B cell (primary cell): ENCODE data around the gene NUBP1. TPM values are rescaled to one million over a fixed set of nuclear protein-coding genes. Genes with fewer than 3 reads are reported as not detected.

ENCODE experiments used
- ATAC-seq: fragments of 200-7000 bp; cut with Tn5 transposase; one replicate; pipeline ENCODE4 v1.10.0; 2021; ENCODE audit warnings: low read depth, mild to moderate bottlenecking, moderate number of reproducible peaks, moderate library complexity
- CTCF ChIA-PET: fragments of 350-600 bp; sonication (Branson Sonifier 250); formaldehyde crosslinking; loops from one replicate; lab custom pipeline; 2021; ENCODE audit warnings: antibody characterized with exemption, inconsistent platforms; lab: Charles Lee
- POLR2A ChIA-PET: fragments of 350-600 bp; sonication (Branson Sonifier 250); formaldehyde crosslinking; loops from one replicate; lab custom pipeline; 2021; ENCODE audit warnings: antibody characterized with exemption; lab: Charles Lee
- DNase-seq: peaks from one replicate; pipeline ENCODE4 v3.0.0; 2013
- H2AFZ ChIP-seq: 2 replicates; pipeline ENCODE4 v1.6.1; 2012; ENCODE audit warnings: mild to moderate bottlenecking, low read depth, low read length; ENCODE audit not compliant: insufficient read depth, poor library complexity, severe bottlenecking
- H3K27ac ChIP-seq, 2 donors: 1 replicate in 1 of 2; 2 replicates in 1 of 2; pipeline ENCODE4 v1.5.1; 2012 to 2013; ENCODE audit warnings: low read length in 2 of 2, mild to moderate bottlenecking in 2 of 2, moderate library complexity in 1 of 2
- H3K27me3 ChIP-seq, 4 experiments: fragments of 200-600 bp in 1 of 4; sonication (generic) in 1 of 4; replicated peaks in 1 of 4; 1 replicate in 2 of 4; 2 replicates in 2 of 4; pipeline versions ENCODE4 v1.6.1 to v1.7.0; 2013 to 2016; ENCODE audit warnings: low read length in 3 of 4, mild to moderate bottlenecking in 2 of 4, mixed read lengths in 1 of 4, moderate library complexity in 1 of 4; ENCODE audit not compliant: insufficient read depth in 4 of 4, control insufficient read depth in 3 of 4; ENCODE audit errors: control extremely low read depth in 1 of 4
- H3K36me3 ChIP-seq, 2 experiments: replicated peaks in 1 of 2; 1 replicate in 1 of 2; 2 replicates in 1 of 2; pipeline versions ENCODE4 v1.6.1 to v1.7.1; 2013; ENCODE audit warnings: low read length in 1 of 2; ENCODE audit not compliant: insufficient read depth in 2 of 2, control insufficient read depth in 1 of 2; ENCODE audit errors: control extremely low read depth in 1 of 2, extremely low read depth in 1 of 2
- H3K4me1 ChIP-seq, 2 donors: fragments of 200-600 bp in 1 of 2; sonication (generic) in 1 of 2; 1 replicate in 1 of 2; 2 replicates in 1 of 2; pipeline versions ENCODE4 v1.5.1 to v1.6.1; 2013 to 2017; ENCODE audit warnings: low read length in 2 of 2; ENCODE audit not compliant: control insufficient read depth in 2 of 2, insufficient read depth in 2 of 2
- H3K4me2 ChIP-seq: replicated peaks from 2 replicates; pipeline ENCODE3; 2012; ENCODE audit warnings: mild to moderate bottlenecking, low read depth, low read length; ENCODE audit not compliant: poor library complexity, severe bottlenecking
- H3K4me3 ChIP-seq, 5 experiments: fragments of 200-600 bp in 1 of 5; sonication (generic) in 1 of 5; 1 replicate in 3 of 5; 2 replicates in 2 of 5; pipeline versions ENCODE4 v1.5.1 to v1.7.0; 2011 to 2016; ENCODE audit warnings: low read length in 4 of 5, mild to moderate bottlenecking in 4 of 5, low read depth in 2 of 5, control low read depth in 1 of 5, moderate library complexity in 1 of 5; ENCODE audit not compliant: insufficient read depth in 1 of 5; ENCODE audit errors: control extremely low read depth in 1 of 5, extremely low read depth in 1 of 5
- H3K79me2 ChIP-seq: fragments of 200-600 bp; sonication (generic); one replicate; pipeline ENCODE4 v1.6.0; 2016; ENCODE audit warnings: low read length; ENCODE audit not compliant: control insufficient read depth, insufficient read depth
- H3K9ac ChIP-seq: fragments of 200-600 bp; sonication (generic); 2 replicates; pipeline ENCODE4 v1.6.1; 2017; ENCODE audit warnings: mild to moderate bottlenecking, low read length, moderate library complexity
- H3K9me3 ChIP-seq, 3 donors: one replicate each; pipeline versions ENCODE4 v1.6.1 to v1.7.1; 2013; ENCODE audit warnings: low read length in 2 of 3; ENCODE audit not compliant: control insufficient read depth in 2 of 3, insufficient read depth in 1 of 3; ENCODE audit errors: control extremely low read depth in 1 of 3
- H4K20me1 ChIP-seq: 2 replicates; pipeline ENCODE4 v1.6.0; 2012; ENCODE audit warnings: mild to moderate bottlenecking, low read length; ENCODE audit not compliant: insufficient read depth, control insufficient read depth, poor library complexity, severe bottlenecking
- H3K27ac Mint-ChIP-seq: one replicate; pipeline ENCODE4 v1.8.0; 2021; ENCODE audit warnings: mixed read lengths
- H3K27me3 Mint-ChIP-seq: one replicate; pipeline ENCODE4 v1.8.0; 2021; ENCODE audit warnings: mixed read lengths
- H3K4me1 Mint-ChIP-seq: one replicate; pipeline ENCODE4 v1.8.0; 2021; ENCODE audit warnings: mixed read lengths
- H3K4me3 Mint-ChIP-seq: one replicate; pipeline ENCODE4 v1.8.0; 2021; ENCODE audit warnings: mixed read lengths
- H3K9me3 Mint-ChIP-seq: one replicate; pipeline ENCODE4 v1.8.0; 2022; ENCODE audit warnings: mixed read lengths; ENCODE audit not compliant: insufficient read depth
- EZH2 ChIP-seq: IDR thresholded peaks from 2 replicates; pipeline ENCODE4 v1.6.1; 2012; ENCODE audit warnings: borderline replicate concordance, low read depth, mild to moderate bottlenecking, moderate library complexity, low read length; ENCODE audit not compliant: insufficient read depth, poor library complexity, severe bottlenecking
- WGBS: methylation state at CpG from one replicate; pipeline ENCODE4 v1.1.5; 2013; ENCODE audit warnings: missing lambda C conversion rate; ENCODE audit not compliant: insufficient coverage; 5-methylcytosine and 5-hydroxymethylcytosine counted together
- intact Hi-C: fragments of 100-400 bp; cut with micrococcal nuclease; formaldehyde crosslinking; loops from one replicate; pipeline ENCODE4 v1.10.0; 2022
- polyA plus RNA-seq: library from polyadenylated mRNA; depleted of rRNA; stranded (reverse); fragments of >200 nt; gene quantifications from 2 replicates; pipeline ENCODE4 v1.2.3, GENCODE V29; 2012
- total RNA-seq, 2 donors: library from RNA; stranded (reverse); fragments of 120-200 nt in 1 of 2; gene quantifications; 1 replicate in 1 of 2; 2 replicates in 1 of 2; pipeline versions ENCODE4 v1.2.3 to v1.2.4, GENCODE V29; 2013 to 2022
- TF ChIP-seq, protein P1 (sequence below): fragments of 200-600 bp; IDR thresholded peaks from one replicate; pipeline ENCODE4 v1.8.0; 2022; ENCODE audit warnings: antibody characterized with exemption, mild to moderate bottlenecking

Gene NUBP1
- total and polyA plus RNA-seq, 2 donors (not counting 1 experiment from before 2014, with no cell fraction given): 47.3 to 67.3 TPM

DNA sequence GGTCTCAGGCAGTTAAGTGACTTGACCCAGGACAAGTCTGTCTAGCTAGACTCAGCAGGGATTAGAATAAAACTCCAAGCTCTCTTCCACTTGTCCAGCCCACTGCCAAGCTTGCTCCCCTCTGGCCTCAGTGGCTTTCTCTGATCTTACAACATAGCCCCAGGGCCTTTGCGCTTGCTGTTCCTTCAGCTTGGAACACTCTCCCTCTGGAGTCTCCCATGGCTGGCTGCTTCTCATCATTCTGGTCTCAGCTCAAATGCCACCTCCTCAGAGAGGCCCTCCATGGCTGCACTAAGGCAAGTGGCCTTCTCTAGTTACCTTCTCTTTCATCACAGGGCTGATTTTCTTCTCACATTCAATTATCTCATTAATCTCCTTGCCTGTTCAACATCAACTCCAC, 73.9 kb downstream of the NUBP1 start:
- H3K4me3 Mint-ChIP-seq: peak overlapping the region; percentile 37
- H3K9me3 ChIP-seq: no peaks in the 10 kb centered on the region
- DNase-seq: no peak
- peaks cover 36% of the 10 kb centered on the region for H3K4me1 Mint-ChIP-seq
- H2AFZ ChIP-seq: no peak overlapping the region
- H3K27ac ChIP-seq: no peak overlapping the region
- no peak overlapping the region for H3K9ac ChIP-seq
- H3K4me1 ChIP-seq: peaks cover 13 to 17% of the 10 kb centered on the region in 2 donors
- H3K9me3 Mint-ChIP-seq: no peaks in the 10 kb centered on the region
- intact Hi-C loops: no loop called here
- WGBS: 100% methylated on average over 1 of the region's 1 CpG
- peak overlapping the region; percentile 32 for H3K27ac Mint-ChIP-seq
- H3K36me3 ChIP-seq: peaks cover 0 to 2% of the 10 kb centered on the region in 2 experiments
- H3K4me3 ChIP-seq: no peak overlapping the region
- H3K4me2 ChIP-seq: no peak overlapping the region
- peaks cover 4% of the 10 kb centered on the region for H3K27me3 Mint-ChIP-seq
- CTCF ChIA-PET: interaction anchor here (0.6 to 0.9 kb wide), 2 partner anchors 14 to 1486 kb away, joined by 3 to 4 read pairs; no protein-coding TSS in a partner anchor
- no peaks in the 10 kb centered on the region for H3K79me2 ChIP-seq
- TF ChIP-seq EZH2: no peak
- TF ChIP-seq, protein P1, sequence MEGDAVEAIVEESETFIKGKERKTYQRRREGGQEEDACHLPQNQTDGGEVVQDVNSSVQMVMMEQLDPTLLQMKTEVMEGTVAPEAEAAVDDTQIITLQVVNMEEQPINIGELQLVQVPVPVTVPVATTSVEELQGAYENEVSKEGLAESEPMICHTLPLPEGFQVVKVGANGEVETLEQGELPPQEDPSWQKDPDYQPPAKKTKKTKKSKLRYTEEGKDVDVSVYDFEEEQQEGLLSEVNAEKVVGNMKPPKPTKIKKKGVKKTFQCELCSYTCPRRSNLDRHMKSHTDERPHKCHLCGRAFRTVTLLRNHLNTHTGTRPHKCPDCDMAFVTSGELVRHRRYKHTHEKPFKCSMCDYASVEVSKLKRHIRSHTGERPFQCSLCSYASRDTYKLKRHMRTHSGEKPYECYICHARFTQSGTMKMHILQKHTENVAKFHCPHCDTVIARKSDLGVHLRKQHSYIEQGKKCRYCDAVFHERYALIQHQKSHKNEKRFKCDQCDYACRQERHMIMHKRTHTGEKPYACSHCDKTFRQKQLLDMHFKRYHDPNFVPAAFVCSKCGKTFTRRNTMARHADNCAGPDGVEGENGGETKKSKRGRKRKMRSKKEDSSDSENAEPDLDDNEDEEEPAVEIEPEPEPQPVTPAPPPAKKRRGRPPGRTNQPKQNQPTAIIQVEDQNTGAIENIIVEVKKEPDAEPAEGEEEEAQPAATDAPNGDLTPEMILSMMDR: no peak
- no peak for ATAC-seq
- no peaks in the 10 kb centered on the region for H4K20me1 ChIP-seq
- POLR2A ChIA-PET: no interaction called here
- no peaks in the 10 kb centered on the region for H3K27me3 ChIP-seq

DNA sequence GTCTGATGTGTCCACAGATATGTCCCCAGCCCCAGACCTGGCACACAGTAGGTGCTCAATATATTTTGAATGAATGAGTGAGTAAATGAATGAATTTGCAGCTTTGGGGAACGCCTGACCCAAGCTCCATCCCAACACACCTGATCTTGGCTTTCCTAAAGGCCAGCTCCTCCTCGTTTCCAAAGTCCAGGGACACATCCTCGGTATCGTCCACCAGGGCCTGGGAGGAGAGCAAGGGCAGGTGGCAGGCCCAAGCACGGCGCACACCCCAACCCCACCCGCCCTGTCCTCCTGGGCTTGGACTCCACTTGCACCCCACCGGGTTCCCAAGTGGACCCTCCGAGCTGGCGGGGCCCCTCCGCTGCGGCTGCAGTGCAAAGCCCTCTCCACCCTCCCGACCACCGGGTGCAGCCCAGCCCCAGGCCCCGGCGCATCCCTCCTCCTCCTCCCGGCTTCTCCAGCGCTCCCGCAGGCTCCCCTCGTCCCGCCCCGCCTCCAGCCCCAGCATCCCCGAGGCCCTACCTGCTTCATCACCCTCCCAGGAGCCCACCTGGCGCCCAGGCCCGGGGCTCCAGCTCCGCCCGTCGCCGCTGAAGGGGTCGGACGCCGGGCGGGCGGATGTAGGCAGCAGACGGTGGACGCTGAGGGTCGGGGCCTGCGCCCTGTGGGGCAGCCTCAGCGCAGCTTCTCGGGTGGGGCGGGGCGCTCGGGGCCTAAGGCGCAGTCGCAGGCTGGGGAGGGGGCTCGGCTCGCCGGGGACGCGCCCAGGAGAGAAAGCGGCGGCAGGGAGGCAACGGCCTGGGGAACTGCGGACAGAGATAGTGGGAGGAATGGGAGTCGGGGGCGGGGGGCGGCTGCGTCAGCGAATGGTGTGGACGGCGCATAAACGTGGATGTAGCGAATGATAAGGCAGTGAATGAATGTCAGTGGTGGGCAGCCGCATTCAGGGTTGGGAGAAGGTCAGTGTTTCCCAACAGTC, 74.6 kb downstream of the NUBP1 start, which contains the start of gene TVP23A:
TVP23A (minus strand) TSS at position 832 of the 979 bp plus-strand sequence; CDS start at position 531, 301 bp downstream.
- H3K9me3 ChIP-seq: no peaks in the 10 kb centered on the region
- peak within 1 kb of the TSS; percentile 81 for H3K27ac Mint-ChIP-seq
- no peaks in the 10 kb centered on the region for H3K79me2 ChIP-seq
- H3K4me3 ChIP-seq: no peak within 1 kb of the TSS
- peaks cover 0 to 2% of the 10 kb centered on the region in 2 experiments for H3K36me3 ChIP-seq
- intact Hi-C loops: no loop called here
- H3K27me3 Mint-ChIP-seq: peaks cover 4% of the 10 kb centered on the region
- ChIA-PET CTCF (interaction anchor here (0.6 kb wide), 1 partner anchor 1485 kb away, joined by 3 read pairs; no protein-coding TSS in a partner anchor), POLR2A (interaction anchor here (0.7 kb wide), 1 partner anchor 530 kb away, joined by 4 read pairs; no protein-coding TSS in a partner anchor)
- H3K27me3 ChIP-seq: no peaks in the 10 kb centered on the region
- H3K4me1 Mint-ChIP-seq: peaks cover 30% of the 10 kb centered on the region
- no peak within 1 kb of the TSS for H3K27ac ChIP-seq
- TF ChIP-seq, protein P1: no peak
- no peak for TF ChIP-seq EZH2
- DNase-seq (no peak), ATAC-seq (no peak)
- no peaks in the 10 kb centered on the region for H4K20me1 ChIP-seq
- no peak within 1 kb of the TSS for H3K9ac ChIP-seq
- WGBS: 49% methylated on average over 57 of the region's 64 CpGs
- peak within 1 kb of the TSS; percentile 37 for H3K4me3 Mint-ChIP-seq
- H3K9me3 Mint-ChIP-seq: no peaks in the 10 kb centered on the region
- H3K4me2 ChIP-seq: peak within 1 kb of the TSS; percentile 58
- H2AFZ ChIP-seq: peak within 1 kb of the TSS; percentile 62
- H3K4me1 ChIP-seq: peaks cover 8 to 12% of the 10 kb centered on the region in 2 donors
